Endothelial cell of umbilical vein (primary cell): ENCODE measurements around the gene IGSF3.

Experiments
- CTCF ChIP-seq, 2 donors: IDR thresholded peaks; 1 replicate in 1 of 2; 2 replicates in 1 of 2; pipeline ENCODE4 v1.5.1; 2011; ENCODE audit warnings: low read length in 2 of 2, mild to moderate bottlenecking in 2 of 2, moderate library complexity in 2 of 2, control low read depth in 1 of 2, inconsistent platforms in 1 of 2, low read depth in 1 of 2; ENCODE audit not compliant: insufficient read depth in 1 of 2; ENCODE audit errors: extremely low read depth in 1 of 2
- EZH2 ChIP-seq: IDR thresholded peaks from 2 replicates; pipeline ENCODE4 v1.6.1; 2012; ENCODE audit warnings: borderline replicate concordance, low read depth, mild to moderate bottlenecking, moderate library complexity, low read length, inconsistent platforms; ENCODE audit not compliant: severe bottlenecking
- FOS ChIP-seq: IDR thresholded peaks from 2 replicates; pipeline ENCODE4 v1.6.1; 2011; ENCODE audit warnings: mild to moderate bottlenecking, low read length, moderate library complexity, borderline replicate concordance; ENCODE audit not compliant: insufficient read depth
- GATA2 ChIP-seq: IDR thresholded peaks from 2 replicates; pipeline ENCODE4 v1.7.0; 2011; ENCODE audit warnings: low read depth, mild to moderate bottlenecking, moderate library complexity, mixed read lengths, low read length; ENCODE audit not compliant: insufficient read length, insufficient read depth
- JUN ChIP-seq: IDR thresholded peaks from 2 replicates; pipeline ENCODE4 v1.6.1; 2011; ENCODE audit warnings: borderline replicate concordance, low read depth; ENCODE audit not compliant: insufficient read length, insufficient read depth
- MAX ChIP-seq: IDR thresholded peaks from 2 replicates; pipeline ENCODE4 v1.6.1; 2011; ENCODE audit not compliant: insufficient read depth, insufficient read length
- MYC ChIP-seq: IDR thresholded peaks from one replicate; pipeline ENCODE4 v1.6.1; 2011; ENCODE audit warnings: mild to moderate bottlenecking, low read depth, low read length
- POLR2A ChIP-seq: IDR thresholded peaks from 2 replicates; pipeline ENCODE4 v1.6.1; 2012; ENCODE audit warnings: low read depth, mild to moderate bottlenecking, control low read depth, low read length
- POLR2AphosphoS5 ChIP-seq: IDR thresholded peaks from 2 replicates; pipeline ENCODE4 v1.6.1; 2012; ENCODE audit warnings: low read depth, mild to moderate bottlenecking, control low read depth, low read length, moderate library complexity; ENCODE audit not compliant: insufficient read depth

DNA sequence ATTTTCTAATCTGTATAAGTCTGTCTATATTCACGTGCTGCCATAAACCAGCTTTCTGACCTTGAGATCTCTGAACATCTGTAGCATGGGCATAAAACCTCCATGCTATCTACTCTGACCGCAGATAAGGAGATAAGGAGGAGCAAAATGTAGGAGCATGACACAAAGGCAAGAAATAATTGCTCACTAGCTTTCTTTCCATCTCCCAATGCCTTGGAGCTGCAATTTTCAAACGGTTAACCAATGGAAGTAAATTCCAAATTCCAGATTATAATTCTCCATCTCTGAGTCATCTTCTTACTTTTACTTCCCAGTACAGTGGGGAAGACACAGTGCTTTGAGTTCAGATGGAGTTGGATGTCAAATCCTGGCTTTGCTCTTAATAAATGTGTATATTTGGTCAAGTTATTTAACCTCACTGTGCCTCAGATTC is 138.3 kb downstream of the IGSF3 start:
- TF ChIP-seq CTCF (IDR thresholded peaks at IDR 0.05; ENCODE audit: extremely low read depth in 1 of 2, insufficient read depth in 1 of 2, low read depth in 1 of 2, low read length in 2 of 2) (no peak), MAX (no peak), POLR2A (no peak), FOS (no peak), JUN (no peak), POLR2AphosphoS5 (no peak), EZH2 (no peak), GATA2 (no peak), MYC (no peak)
